Tibial nerve (tissue), 4 donors: Measurements from ENCODE around the gene TSPYL4. TPM values are rescaled to one million over a fixed set of nuclear protein-coding genes. Genes with fewer than 3 reads are reported as not detected.
A peak's percentile ranks its signal among the peaks of the same experiment; 100 is the strongest.

Source experiments
- DNase-seq, 2 donors: peaks; one replicate each; pipeline ENCODE4 v3.0.0-alpha.2; 2019; ENCODE audit warnings: low spot score in 2 of 2
- H3K27ac ChIP-seq, 4 donors: fragments of 200-600 bp; sonication (generic) in 3 of 4; one replicate each; pipeline ENCODE4 v1.5.1; 2017 to 2019; ENCODE audit warnings: mild to moderate bottlenecking in 1 of 4
- H3K27me3 ChIP-seq, 2 donors: fragments of 200-600 bp; sonication (generic) in 1 of 2; one replicate each; pipeline versions ENCODE4 v1.5.1 to v1.6.0; 2017 to 2019
- H3K36me3 ChIP-seq, 3 donors: fragments of 200-600 bp; sonication (generic); one replicate each; pipeline ENCODE4 v1.5.1; 2018 to 2019
- H3K4me1 ChIP-seq, 4 donors: fragments of 200-600 bp; sonication (generic) in 3 of 4; one replicate each; pipeline ENCODE4 v1.5.1; 2017 to 2019
- H3K4me3 ChIP-seq, 4 donors: fragments of 200-600 bp; sonication (generic) in 3 of 4; one replicate each; pipeline ENCODE4 v1.5.1; 2017 to 2019; ENCODE audit warnings: mild to moderate bottlenecking in 1 of 4, moderate library complexity in 1 of 4
- H3K9me3 ChIP-seq, 4 donors: fragments of 200-600 bp; sonication (generic) in 3 of 4; one replicate each; pipeline ENCODE4 v1.5.1; 2017 to 2019
- CTCF ChIP-seq, 5 experiments: fragments of 200-600 bp in 3 of 5; fragments of 450-650 bp in 2 of 5; sonication (generic) in 3 of 5; IDR thresholded peaks; one replicate each; pipeline ENCODE4 v1.5.1; 2016 to 2019; ENCODE audit warnings: antibody characterized with exemption in 5 of 5, mild to moderate bottlenecking in 3 of 5, moderate library complexity in 2 of 5
- EP300 ChIP-seq, 2 donors: sonication (generic); formaldehyde crosslinking; IDR thresholded peaks; one replicate each; pipeline ENCODE4 v1.6.1; 2017; ENCODE audit warnings: antibody characterized with exemption in 2 of 2, mild to moderate bottlenecking in 1 of 2
- POLR2A ChIP-seq, 2 donors: fragments of 450-650 bp; IDR thresholded peaks; one replicate each; pipeline ENCODE4 v1.6.1; 2017; ENCODE audit warnings: antibody characterized with exemption in 2 of 2, mild to moderate bottlenecking in 2 of 2, moderate library complexity in 2 of 2
- WGBS, 2 donors: methylation state at CpG; one replicate each; pipeline ENCODE4 v1.1.5; 2018; 5-methylcytosine and 5-hydroxymethylcytosine counted together
- total RNA-seq, 4 donors: library from RNA; depleted of rRNA; stranded (reverse); fragments of >200 nt; gene quantifications; one replicate each; pipeline ENCODE4 v1.1.0, GENCODE V29; 2016

The TSPYL4 gene
- 10 to 100 TPM; 14.4 to 26.7 (median 20.9) TPM for total RNA-seq

GRCh38 chr6:116253505-116254296 lies at the start of gene TSPYL4:
Gene TSPYL4, minus strand, starts transcription at chr6:116254075. Its CDS starts 67 bp downstream, at chr6:116254008.
- Histone ChIP-seq H3K4me1 (peaks cover 3 to 63% (median 39%) of the 10 kb centered on the region in 4 donors), H3K27ac (peak within 1 kb of the TSS; percentile 87 to 96 (median 91)), H3K9me3 (no peaks in the 10 kb centered on the region), H3K27me3 (no peaks in the 10 kb centered on the region), H3K4me3 (peak within 1 kb of the TSS; percentile 84 to 97 (median 88)), H3K36me3 (peaks cover 0 to 5% (median 0%) of the 10 kb centered on the region in 3 donors)
- WGBS, 2 donors, result 1% methylated on average over 27 to 50 of the region's 53 CpGs
- DNase-seq, result peak; percentile 88 to 96
- TF ChIP-seq POLR2A (IDR thresholded peaks at IDR 0.05) (peak; percentile 86 to 95), EP300 (IDR thresholded peaks at IDR 0.05) (peak in 1 of 2 donors; percentile 97), CTCF (IDR thresholded peaks at IDR 0.05) (peak in 1 of 5 experiments; percentile 9)

- no peak overlapping the region for H3K4me3 ChIP-seq
- H3K27ac ChIP-seq, result no peak overlapping the region
- no peaks in the 10 kb centered on the region for H3K36me3 ChIP-seq
- DNase-seq, result no peak
- TF ChIP-seq POLR2A (IDR thresholded peaks at IDR 0.05) (no peak), EP300 (IDR thresholded peaks at IDR 0.05) (no peak)
- WGBS, 2 donors, result 50 to 60% methylated on average over 3 of the region's 3 CpGs
- H3K27me3 ChIP-seq, result no peaks in the 10 kb centered on the region
- peaks cover 0 to 15% (median 0%) of the 10 kb centered on the region in 4 donors for H3K9me3 ChIP-seq
- H3K4me1 ChIP-seq, result peaks cover 0 to 17% (median 3%) of the 10 kb centered on the region in 4 donors
These were observed 47.2 kb upstream of the TSPYL4 start for GRCh38 chr6:116301104-116301503.

- no peak for TF ChIP-seq POLR2A (IDR thresholded peaks at IDR 0.05)
- no peak for TF ChIP-seq CTCF (IDR thresholded peaks at IDR 0.05)
- TF ChIP-seq EP300 (IDR thresholded peaks at IDR 0.05), result no peak
- WGBS, 2 donors, result 24 to 38% methylated on average over 1 of the region's 1 CpG
- H3K9me3 ChIP-seq, result peaks cover 0 to 15% (median 0%) of the 10 kb centered on the region in 4 donors
These were observed 46.7 kb upstream of the TSPYL4 start for GRCh38 chr6:116300566-116300965.

GRCh38 chr6:116298973-116299372 lies 45.1 kb upstream of the TSPYL4 start:
- Histone ChIP-seq H3K36me3 (no peaks in the 10 kb centered on the region), H3K27ac (no peak overlapping the region), H3K4me1 (peaks cover 0 to 17% (median 3%) of the 10 kb centered on the region in 4 donors), H3K27me3 (no peaks in the 10 kb centered on the region), H3K9me3 (peaks cover 0 to 15% (median 0%) of the 10 kb centered on the region in 4 donors), H3K4me3 (no peak overlapping the region)
- no peak for DNase-seq
- no peak for TF ChIP-seq EP300 (IDR thresholded peaks at IDR 0.05)
- no peak for TF ChIP-seq CTCF (IDR thresholded peaks at IDR 0.05)
- no peak for TF ChIP-seq POLR2A (IDR thresholded peaks at IDR 0.05)

More at GRCh38 chr6:116300566-116300965, 46.7 kb upstream of the TSPYL4 start:
- no peaks in the 10 kb centered on the region for H3K36me3 ChIP-seq
- no peak for DNase-seq
- no peaks in the 10 kb centered on the region for H3K27me3 ChIP-seq
- peaks cover 0 to 17% (median 3%) of the 10 kb centered on the region in 4 donors for H3K4me1 ChIP-seq
- peak overlapping the region in 1 of 4 donors; percentile 37 for H3K27ac ChIP-seq
- H3K4me3 ChIP-seq, result no peak overlapping the region

- WGBS, 2 donors, result 98 to 100% methylated on average over 3 of the region's 3 CpGs
- Histone ChIP-seq H3K27me3 (no peaks in the 10 kb centered on the region), H3K4me1 (peaks cover 0 to 17% (median 3%) of the 10 kb centered on the region in 4 donors), H3K36me3 (no peaks in the 10 kb centered on the region), H3K27ac (no peak overlapping the region), H3K9me3 (peaks cover 0 to 15% (median 0%) of the 10 kb centered on the region in 4 donors), H3K4me3 (no peak overlapping the region)
- TF ChIP-seq POLR2A (IDR thresholded peaks at IDR 0.05) (no peak), EP300 (IDR thresholded peaks at IDR 0.05) (no peak), CTCF (IDR thresholded peaks at IDR 0.05) (no peak)
- no peak for DNase-seq
These were observed 44.4 kb upstream of the TSPYL4 start for GRCh38 chr6:116298273-116298672.
